NOMO-1 treated with DMSO at 0.1 percent for 48 hours (cell line): Measurements from ENCODE around the gene CCDC47.
A peak's percentile ranks its signal among the peaks of the same experiment; 100 is the strongest.
"Not testable (repeated sequence)": the region's sequence is repeated elsewhere in the genome, so short reads cannot be mapped to it uniquely, and the experiment has no call there.

Source experiments
- DNase-seq: peaks from one replicate; lab custom pipeline; 2025; ENCODE audit not compliant: unreplicated experiment; lab: John Stamatoyannopoulos, UW

Gene CCDC47, protein sequence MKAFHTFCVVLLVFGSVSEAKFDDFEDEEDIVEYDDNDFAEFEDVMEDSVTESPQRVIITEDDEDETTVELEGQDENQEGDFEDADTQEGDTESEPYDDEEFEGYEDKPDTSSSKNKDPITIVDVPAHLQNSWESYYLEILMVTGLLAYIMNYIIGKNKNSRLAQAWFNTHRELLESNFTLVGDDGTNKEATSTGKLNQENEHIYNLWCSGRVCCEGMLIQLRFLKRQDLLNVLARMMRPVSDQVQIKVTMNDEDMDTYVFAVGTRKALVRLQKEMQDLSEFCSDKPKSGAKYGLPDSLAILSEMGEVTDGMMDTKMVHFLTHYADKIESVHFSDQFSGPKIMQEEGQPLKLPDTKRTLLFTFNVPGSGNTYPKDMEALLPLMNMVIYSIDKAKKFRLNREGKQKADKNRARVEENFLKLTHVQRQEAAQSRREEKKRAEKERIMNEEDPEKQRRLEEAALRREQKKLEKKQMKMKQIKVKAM

DNA sequence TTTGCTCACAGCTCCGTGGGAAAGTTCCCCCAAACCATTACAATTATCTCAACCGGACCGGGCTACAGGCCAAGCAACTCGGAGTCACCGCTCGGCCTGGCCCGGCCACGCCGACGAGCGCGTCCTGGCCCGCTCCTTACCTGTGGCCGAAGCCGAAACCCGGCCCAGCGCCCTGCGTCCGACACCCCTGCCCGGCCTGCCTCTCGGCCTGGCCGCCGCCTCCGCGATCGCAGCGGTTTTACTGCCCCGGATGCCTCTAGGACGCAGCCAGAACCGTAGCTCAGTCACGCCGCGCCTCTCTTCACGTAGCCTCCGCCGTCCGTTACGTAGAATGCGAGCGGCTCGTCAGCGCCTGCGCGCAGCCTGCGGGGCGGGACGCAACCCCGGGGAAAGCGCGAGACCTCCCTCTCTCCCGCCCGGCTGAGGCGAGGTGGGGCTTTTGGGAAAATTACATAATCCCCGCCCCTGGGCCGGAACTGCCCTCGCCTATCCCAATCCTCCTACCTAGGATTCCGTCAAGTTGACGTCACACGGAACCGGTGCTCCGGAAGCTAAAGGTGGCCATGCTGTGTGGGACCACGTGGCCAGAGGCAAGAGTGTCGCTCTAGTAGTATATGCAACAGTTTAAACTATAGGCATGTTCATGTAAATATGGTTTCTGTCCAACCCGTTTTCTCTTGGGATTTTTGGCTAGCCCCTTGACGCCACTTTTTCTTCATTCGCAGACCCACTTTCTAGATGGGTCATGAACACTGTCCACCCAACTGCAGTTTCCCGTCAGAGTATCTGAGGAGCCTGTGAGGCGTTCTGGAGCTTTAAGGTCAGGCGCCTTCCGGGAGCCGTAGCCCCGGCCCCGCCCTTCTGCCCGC is at the start of gene CCDC47:
Gene CCDC47 (minus strand): TSS at position 326 of the 869 bp plus-strand sequence. CDS start 7,422 bp downstream, outside the sequence.
- peak; percentile 96 for DNase-seq

DNA sequence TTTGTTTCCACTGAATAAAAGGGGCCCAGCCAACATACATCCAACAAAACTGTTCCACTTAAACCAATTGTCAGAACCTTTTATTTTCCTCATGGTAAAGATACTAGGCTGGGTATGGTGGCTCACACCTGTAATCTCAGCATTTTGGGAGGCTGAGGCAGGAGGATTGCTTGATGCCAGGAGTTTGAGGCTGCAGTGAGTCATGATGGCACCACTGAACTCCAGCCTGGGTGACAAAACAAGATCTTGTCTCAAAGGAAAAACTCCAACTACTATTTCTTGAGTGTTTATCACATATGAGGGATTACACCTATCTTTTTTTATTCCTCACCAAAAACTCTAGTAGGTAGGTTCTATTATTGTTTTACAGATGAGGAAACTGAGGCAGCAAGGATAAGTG is 49.1 kb upstream of the CCDC47 start:
- DNase-seq: no peak

DNA sequence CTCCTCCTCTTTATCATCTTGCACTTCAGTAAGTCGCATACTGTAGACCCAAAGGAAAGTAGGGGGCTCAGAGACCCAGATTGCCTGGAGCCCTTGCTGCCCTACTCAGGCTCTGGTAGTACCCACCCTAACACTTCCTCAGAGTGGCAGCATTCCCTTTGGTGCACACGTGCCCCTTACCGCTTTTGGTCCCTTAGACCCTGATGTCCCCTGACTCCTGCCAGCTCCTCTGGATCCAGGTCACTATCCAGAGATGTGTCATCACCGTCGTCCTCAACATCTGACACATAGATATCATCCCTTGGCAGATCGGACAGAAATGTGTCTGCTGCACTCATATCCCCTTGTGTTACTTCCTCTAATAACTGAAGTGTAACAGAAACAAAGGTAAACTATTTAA is 48.4 kb upstream of the CCDC47 start:
- DNase-seq: no peak

DNA sequence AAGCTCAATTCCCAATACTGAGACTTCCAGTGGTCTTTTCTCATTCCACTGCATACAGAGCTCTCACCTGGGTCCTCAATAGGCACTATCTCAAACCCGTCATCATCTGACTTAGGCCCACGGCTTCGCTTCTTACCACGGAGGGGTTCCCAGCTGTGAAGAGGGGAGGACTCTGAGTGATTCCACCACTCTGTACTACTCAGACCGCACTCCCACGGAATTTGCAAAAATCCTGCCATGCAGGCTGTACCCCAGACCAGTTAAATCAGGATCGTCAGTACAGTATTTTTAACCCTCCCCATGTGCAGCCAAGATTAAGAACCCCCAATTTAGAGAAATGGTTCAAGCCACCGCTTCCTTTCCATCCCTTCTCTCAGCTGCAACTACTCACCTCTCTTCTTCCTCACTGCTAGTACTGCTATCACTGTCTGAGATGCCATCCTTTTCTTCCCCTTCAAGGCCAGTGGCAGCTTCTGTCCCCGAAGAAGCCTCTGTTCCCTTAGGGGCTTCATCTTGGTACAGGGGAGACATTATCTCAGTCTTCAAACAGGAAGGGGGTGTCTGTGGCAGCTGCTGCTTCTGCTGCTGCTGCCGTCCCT is 47.7 kb upstream of the CCDC47 start:
- DNase-seq: no peak

DNA sequence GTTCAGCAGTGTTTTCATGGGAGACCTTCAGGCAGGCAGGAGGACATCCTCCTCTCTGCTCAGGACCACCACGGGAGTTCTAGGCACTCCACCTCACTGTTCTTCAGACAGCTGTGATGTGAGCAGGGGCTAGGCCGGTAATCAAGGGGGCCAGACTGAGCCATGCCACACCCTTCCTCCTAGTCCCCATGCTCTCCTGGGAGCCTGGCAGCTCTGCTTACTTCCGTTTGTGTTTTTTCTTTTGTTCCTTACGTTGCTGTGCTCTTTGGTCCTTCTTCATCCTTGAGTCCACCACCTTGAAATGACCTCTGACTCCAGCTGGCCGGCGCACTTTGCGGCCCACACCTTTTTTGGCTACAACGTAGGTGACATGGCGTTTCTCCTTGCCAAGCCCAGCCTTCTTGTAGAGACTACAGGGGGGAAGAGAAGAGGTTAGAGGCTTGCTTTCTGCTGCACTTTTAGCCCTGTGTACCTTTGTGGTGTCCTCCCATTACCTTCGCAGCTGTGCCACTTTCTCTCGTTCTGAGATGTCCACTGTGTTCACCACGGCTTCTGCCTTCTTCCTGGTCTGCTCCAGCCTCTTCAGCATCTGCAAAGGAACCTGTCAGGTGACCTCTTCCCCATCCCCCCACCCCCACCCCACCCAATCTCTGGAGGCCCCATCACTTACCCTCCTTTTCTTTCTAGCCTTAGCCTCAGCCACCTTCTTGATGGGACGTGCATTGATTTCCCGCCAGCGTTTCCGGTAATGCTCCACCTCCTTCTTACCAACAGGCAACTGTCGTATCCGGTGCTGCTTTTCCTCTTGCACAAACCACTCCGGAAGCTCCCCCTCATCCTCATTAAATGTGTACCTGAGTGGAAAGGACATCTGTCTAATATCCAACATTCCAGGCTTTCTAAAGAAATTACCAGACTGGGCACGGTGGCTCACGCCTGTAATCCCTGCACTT is 46.5 kb upstream of the CCDC47 start:
- no peak for DNase-seq

DNA sequence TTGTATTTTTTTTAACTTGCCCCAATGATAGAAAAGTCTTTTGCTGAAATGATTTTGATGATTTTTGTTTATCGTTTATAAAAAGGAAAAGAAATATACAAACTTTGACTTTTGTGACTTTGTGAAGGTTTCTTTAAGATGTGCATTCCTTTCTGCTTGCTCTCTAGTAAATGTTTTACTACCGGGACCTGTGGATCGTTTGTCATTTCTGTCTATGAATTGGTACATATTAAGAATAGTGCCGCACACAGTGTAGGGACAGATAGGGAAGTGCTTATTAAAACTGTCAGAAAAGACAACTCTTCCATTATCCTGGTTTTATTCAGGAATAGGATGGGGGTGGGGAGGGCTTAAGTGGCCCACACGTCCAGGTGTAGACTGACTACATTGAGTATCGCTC is 45.7 kb upstream of the CCDC47 start:
- DNase-seq: no peak

DNA sequence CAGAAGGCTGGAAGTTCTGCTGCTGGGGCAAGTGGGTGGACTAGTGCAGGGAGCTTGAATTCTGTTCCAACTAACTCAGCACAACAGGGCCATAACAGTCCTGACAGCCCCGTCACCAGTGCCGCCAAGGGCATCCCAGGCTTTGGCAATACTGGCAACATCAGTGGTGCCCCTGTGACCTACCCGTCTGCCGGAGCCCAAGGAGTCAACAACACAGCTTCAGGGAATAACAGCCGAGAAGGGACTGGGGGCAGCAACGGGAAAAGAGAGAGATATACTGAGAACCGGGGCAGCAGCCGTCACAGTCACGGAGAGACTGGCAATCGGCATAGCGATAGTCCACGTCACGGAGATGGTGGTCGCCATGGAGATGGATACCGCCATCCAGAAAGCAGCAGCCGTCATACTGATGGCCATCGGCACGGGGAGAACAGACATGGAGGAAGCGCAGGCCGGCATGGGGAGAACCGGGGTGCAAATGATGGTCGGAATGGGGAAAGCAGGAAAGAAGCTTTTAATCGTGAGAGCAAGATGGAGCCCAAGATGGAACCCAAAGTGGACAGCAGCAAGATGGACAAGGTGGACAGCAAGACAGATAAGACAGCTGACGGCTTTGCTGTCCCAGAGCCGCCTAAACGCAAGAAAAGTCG is 44.5 kb upstream of the CCDC47 start:
- no peak for DNase-seq

DNA sequence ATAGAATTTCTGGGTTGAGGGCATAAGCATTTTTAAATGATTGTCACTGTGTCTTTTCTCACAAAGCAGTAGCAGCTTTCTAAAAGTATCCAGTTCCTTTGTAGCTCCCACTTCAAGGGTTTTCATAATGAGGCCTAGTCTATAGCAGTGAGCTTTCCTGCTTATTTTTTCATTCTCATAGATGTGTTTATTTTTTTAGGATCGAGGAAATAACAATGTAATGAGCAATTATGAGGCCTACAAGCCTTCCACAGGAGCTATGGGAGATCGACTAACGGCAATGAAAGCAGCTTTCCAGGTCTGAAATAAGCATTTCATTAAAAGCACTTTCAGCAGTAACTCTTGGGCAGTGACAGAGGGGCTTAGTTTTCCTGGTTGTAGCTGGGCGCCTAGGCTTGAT is 43.3 kb upstream of the CCDC47 start:
- no peak for DNase-seq

DNA sequence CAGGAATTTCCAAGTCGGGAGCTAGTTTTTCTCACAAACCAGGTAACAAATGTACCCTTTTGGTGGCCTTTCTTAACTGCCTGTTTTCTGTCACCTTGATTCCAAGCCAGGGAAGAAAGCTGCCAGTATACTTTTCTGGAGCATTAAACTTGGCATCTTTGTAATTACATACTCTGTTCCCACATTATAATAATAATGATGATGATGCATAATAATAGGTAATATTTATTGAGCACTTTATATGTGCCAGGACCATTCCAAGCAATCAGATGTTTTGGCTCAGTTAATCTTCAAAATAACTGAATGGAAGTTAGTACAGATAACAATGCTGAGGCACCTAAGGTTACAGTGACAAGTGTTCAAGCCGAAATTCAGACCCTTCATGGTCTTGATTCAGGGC is 42.7 kb upstream of the CCDC47 start:
- no peak for DNase-seq

DNA sequence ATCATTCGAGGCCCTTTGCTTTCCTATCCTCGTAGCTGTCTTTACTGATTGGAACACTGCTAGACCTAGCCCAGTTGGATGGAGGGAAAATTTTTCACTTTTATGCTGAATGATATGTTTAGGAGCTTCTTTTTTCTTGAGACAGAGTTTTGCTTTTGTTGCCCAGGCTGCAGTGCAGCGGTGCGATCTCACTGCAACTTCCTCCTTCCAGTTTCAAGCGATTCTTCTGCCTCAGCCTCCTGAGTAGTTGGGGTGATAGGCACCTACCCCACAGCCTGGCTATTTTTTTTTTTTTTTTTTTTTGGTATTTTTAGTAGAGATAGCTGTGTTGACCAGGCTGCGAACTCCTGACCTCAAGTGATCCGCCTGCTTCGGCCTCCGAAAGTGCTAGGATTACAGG is 36.6 kb upstream of the CCDC47 start:
- no peak for DNase-seq

DNA sequence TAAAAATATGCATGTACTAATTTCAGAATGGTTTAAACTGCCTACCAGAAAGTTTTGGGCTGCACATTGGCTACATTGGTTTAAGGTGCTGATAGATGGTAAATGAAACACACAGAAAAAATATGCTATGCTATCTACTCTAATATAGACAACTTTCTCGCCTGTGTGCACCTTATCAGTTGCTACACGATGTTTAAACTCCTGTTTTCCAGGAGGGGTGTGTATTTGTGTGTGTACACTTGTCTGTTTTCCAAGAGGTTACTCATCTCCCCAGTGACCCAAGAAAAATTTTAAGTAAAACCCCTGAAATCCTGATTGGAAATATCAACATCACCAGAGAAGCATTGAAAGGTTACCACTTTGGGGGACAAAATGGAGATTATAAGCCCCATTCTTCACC is 32.2 kb upstream of the CCDC47 start:
- no peak for DNase-seq

DNA sequence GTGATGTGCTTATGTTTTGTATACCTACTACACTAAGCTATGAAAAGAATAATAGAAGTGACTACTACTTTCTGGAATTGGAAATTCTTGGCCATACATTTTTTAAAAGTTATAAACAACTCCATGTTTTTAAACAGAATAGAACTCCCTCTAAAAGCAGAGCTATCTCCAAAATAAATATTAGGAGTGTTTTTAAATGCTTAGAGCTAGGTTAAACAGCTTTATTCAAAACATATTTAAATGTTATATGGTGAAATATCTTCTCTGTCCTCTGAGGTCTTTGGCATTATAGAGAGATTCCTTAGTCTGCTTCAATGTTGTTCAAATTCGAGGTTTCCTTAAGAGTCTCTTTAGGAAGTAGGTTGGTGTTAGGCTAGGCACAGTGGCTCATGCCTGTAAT is 30.9 kb upstream of the CCDC47 start:
- DNase-seq: no peak

DNA sequence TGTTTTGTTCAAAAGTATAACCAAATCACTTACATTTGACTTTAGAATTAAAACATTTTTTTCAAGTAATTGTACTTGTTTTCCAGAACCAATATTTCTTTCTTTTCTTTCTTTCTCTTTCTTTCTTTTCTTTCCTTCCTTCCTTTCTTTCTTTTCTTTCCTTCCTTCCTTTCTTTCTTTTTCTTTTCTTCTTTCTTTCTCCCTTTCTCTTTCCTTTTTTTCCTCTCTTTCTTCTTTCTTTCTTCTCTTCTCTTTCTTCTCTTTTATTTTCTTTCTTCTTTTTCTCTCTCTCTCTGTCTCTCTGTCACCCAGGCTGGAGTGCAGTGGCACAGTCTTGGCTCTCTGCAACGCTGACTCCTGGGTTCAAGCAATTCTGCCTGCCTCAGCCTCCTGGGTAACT is 27.4 kb upstream of the CCDC47 start:
- no peak for DNase-seq

DNA sequence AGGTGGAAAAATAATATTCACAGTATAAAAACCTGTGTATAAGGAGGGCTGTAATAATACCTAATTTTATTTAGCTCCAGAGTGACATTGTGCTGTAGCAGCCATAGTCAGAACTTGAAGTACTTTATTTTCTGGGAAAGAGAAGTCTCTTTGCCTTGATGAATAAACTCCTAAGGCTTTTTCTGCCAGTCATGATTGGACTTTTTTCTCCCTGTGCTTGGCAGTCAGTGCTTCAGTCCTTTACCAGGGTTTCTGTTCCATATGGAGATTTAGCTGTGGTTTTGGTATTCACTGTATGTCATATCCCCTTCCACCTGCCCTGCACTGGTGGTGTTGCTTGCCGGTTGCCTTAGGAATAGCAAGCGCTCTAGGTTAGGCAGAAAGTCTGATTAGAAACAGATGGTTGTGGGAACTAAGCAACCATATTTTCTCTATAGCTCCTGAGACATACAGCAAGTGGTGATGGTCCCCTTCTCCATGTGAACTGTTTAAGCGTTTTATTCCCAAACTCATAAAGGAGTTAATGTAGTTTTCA is 25.2 kb upstream of the CCDC47 start:
- no peak for DNase-seq

DNA sequence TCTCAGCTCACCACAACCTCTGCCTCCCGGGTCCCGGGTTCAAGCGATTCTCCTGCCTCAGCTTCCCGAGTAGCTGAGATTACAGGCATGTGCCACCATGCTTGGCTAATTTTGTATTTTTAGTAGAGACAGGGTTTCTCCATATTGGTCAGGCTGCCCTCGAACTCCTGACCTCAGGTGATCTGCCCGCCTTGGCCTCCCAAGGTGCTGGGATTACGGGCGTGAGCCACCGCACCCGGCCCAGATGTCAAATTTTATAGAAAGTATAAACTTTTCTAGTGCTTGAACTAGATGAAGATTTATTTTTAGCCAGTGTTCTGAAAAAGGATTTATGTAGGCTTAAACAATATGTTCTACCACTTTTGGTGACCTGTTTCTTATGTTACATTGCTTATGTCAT is 23.0 kb upstream of the CCDC47 start:
- DNase-seq: not testable (repeated sequence)

DNA sequence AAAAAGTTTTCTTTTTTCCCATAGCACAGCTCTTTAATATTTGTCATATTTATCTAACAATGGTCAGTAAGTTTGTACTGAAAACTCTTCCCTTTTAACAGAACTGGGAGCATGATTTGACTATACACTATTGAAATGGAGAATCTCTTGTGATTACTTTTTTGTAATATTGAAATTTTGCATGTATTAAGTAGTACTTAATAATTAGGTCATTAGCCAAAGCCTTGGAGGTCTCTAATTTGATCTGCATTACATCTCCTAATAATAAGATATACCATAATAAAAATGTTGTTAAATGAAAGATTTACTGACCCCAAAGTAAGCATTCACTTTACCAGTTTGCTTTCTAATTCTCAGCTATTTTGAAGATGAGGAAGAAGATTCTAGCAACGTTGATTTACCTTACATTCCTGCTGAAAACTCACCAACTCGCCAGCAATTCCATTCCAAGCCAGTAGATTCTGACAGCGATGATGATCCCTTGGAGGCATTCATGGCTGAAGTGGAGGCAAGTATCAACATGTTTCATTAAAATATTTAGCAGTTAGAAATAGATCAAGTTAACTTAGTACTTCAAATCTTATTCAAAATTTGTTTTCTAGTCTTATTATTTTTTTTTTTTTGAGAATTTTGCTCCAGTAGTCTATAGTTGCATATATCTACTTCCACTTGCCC is 18.8 kb upstream of the CCDC47 start:
- no peak for DNase-seq

DNA sequence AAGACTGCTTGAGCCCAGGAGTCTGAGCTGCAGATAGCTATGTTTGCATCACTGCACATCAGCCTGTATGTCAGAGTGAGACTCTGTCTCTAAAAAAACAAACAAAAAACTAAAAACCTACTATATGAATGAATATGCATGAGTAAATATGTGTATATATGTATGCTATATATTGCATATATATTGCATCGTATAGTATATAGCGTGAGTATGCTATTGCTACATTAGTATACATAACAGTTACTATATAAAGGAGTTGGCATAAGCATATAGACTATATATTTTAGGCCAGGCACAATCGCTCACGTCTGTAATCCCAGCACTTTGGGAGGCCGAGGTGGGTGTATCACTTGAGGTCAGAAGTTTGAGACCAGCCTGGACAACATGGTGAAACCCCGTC is 16.7 kb upstream of the CCDC47 start:
- DNase-seq: no peak

DNA sequence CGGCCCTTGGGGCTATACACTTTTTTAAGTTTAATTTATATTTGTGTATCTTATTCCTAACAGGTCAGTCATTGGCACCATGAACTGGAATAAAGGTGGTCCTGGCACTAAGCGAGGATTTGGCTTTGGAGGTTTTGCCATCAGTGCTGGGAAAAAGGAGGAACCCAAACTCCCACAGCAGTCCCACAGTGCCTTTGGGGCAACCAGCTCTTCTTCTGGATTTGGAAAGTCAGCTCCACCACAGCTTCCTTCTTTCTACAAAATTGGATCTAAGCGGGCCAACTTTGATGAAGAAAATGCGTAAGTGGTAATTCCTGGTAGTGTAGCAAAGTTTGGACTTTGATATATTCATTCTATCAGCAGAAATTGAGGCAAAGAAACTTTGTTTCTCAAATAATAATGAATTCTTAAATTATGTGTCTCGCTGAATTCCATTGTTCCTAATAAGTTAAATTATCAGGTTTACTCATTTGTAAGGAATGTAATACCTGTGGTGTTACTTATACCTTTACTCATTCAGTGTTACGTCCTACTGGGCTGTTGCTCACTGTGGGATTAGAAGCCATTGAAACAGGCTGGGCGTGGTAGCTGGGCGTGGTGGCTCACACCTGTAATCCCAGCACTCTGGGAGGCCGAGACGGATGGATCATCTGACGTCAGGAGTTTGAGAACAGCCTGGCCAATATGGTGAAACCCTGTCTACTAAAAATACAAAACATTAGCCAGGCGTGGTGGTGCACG is 13.7 kb upstream of the CCDC47 start:
- no peak for DNase-seq

DNA sequence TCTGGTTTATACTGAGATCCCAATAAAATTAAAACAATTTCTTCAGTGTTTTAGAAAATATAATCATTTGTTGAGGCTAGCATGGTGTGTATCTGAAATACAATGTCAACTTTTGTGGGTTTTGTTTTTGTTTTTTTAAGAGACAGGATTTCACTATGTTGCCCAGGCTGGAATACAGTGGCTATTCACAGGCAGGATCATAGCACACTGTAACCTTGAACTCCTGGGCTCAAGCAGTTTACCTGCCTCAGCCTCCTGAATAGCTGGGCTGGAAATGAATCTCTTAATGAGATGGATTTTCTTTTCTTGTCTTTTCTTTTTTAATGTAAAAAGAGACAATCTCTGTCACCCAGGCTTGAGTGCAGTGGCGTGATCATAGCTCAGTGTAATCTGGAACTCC is 12.7 kb upstream of the CCDC47 start:
- DNase-seq: no peak
